Sigmoid colon (tissue), 7 donors: ENCODE results near the gene GLS. TPM values are rescaled to one million over a fixed set of nuclear protein-coding genes. Genes with fewer than 3 reads are reported as not detected.

ENCODE experiments used
- DNase-seq: peaks from one replicate; pipeline ENCODE4 v3.0.0-alpha.2; 2019
- H3K27ac ChIP-seq, 4 donors: fragments of 200-600 bp; sonication (generic); one replicate each; pipeline ENCODE4 v1.5.1; 2016 to 2019; ENCODE audit warnings: mild to moderate bottlenecking in 1 of 4
- H3K27me3 ChIP-seq, 3 donors: fragments of 200-600 bp; sonication (generic); one replicate each; pipeline ENCODE4 v1.5.1; 2019; ENCODE audit warnings: mild to moderate bottlenecking in 1 of 3
- H3K36me3 ChIP-seq, 4 donors: fragments of 200-600 bp; sonication (generic); one replicate each; pipeline ENCODE4 v1.5.1; 2016 to 2019
- H3K4me1 ChIP-seq, 4 donors: fragments of 200-600 bp; sonication (generic); one replicate each; pipeline ENCODE4 v1.5.1; 2017 to 2019
- H3K4me3 ChIP-seq, 4 donors: fragments of 200-600 bp; sonication (generic); one replicate each; pipeline ENCODE4 v1.5.1; 2017 to 2019; ENCODE audit warnings: mild to moderate bottlenecking in 2 of 4, moderate library complexity in 1 of 4
- H3K9me3 ChIP-seq, 4 donors: fragments of 200-600 bp in 3 of 4; sonication (generic) in 3 of 4; one replicate each; pipeline versions ENCODE4 v1.5.1 to v1.6.1; 2013 to 2019
- CTCF ChIP-seq, 4 experiments: fragments of 450-650 bp in 3 of 4; fragments of 200-600 bp in 1 of 4; IDR thresholded peaks; one replicate each; pipeline ENCODE4 v1.5.1; 2016 to 2019; ENCODE audit warnings: antibody characterized with exemption in 4 of 4, mild to moderate bottlenecking in 3 of 4, moderate library complexity in 2 of 4
- EP300 ChIP-seq, 4 donors: sonication (generic); formaldehyde crosslinking; IDR thresholded peaks; one replicate each; pipeline ENCODE4 v1.6.1; 2017; ENCODE audit warnings: antibody characterized with exemption in 4 of 4
- POLR2A ChIP-seq, 2 donors: fragments of 450-650 bp; IDR thresholded peaks; one replicate each; pipeline ENCODE4 v1.6.1; 2016; ENCODE audit warnings: antibody characterized with exemption in 2 of 2, mild to moderate bottlenecking in 2 of 2, moderate library complexity in 2 of 2
- POLR2AphosphoS5 ChIP-seq, 4 donors: sonication (generic); formaldehyde crosslinking; IDR thresholded peaks; one replicate each; pipeline ENCODE4 v1.6.1; 2017; ENCODE audit warnings: antibody characterized with exemption in 4 of 4
- WGBS, 2 donors: extraction: QIAGEN DNeasy Blood & Tissue Kit; methylation state at CpG; one replicate each; pipeline ENCODE4 v1.1.7; 2013; 5-methylcytosine and 5-hydroxymethylcytosine counted together
- intact Hi-C: fragments of 100-400 bp; cut with DNase I; formaldehyde crosslinking; loops from one replicate; pipeline ENCODE4 v1.15.1; 2023
- polyA plus RNA-seq, 3 donors: library from polyadenylated mRNA; stranded (reverse); fragments of 200-250 nt; gene quantifications; one replicate each; pipeline ENCODE4 v1.2.3, GENCODE V29; 2013
- total RNA-seq, 4 donors: library from RNA; depleted of rRNA; stranded (reverse); fragments of >200 nt; gene quantifications; one replicate each; pipeline ENCODE4 v1.1.0, GENCODE V29; 2016
- donor health status: healthy with polysubstance abuse.
- donor health status: Bipolar disorder and iron deficiency.
- donor health status: healthy.

GLS gene
- total and polyA plus RNA-seq, 7 donors, result 15.0 to 139 (median 87.1) TPM

DNA sequence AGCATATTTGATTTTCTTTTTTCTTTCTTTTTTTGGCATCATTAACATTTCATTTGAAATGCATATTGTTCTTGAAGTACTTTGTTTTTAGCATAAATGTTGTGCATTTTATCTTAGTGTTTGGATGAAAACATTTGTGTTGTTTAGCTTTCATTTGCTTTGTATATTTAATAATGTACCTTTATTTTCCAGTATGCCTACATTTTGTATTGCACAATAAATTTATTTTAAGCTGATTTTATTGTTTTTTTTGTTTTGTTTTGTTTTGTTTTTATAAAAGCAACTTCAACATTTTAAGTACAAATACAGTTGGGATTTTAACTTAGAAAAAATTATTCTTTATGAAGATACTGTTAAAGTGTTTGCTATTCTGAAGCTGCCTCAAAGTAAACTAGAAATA, 54.4 kb downstream of the GLS start:
- intact Hi-C loops, result no loop called here
- Histone ChIP-seq H3K4me1 (peaks cover 0 to 26% (median 7%) of the 10 kb centered on the region in 4 donors), H3K4me3 (no peak overlapping the region), H3K9me3 (no peaks in the 10 kb centered on the region), H3K27ac (no peak overlapping the region), H3K36me3 (peaks cover 0 to 40% (median 0%) of the 10 kb centered on the region in 4 donors), H3K27me3 (no peaks in the 10 kb centered on the region)
- DNase-seq, result no peak
- TF ChIP-seq CTCF (IDR thresholded peaks at IDR 0.05) (no peak), POLR2A (IDR thresholded peaks at IDR 0.05) (no peak), POLR2AphosphoS5 (IDR thresholded peaks at IDR 0.05) (no peak), EP300 (IDR thresholded peaks at IDR 0.05) (no peak)

DNA sequence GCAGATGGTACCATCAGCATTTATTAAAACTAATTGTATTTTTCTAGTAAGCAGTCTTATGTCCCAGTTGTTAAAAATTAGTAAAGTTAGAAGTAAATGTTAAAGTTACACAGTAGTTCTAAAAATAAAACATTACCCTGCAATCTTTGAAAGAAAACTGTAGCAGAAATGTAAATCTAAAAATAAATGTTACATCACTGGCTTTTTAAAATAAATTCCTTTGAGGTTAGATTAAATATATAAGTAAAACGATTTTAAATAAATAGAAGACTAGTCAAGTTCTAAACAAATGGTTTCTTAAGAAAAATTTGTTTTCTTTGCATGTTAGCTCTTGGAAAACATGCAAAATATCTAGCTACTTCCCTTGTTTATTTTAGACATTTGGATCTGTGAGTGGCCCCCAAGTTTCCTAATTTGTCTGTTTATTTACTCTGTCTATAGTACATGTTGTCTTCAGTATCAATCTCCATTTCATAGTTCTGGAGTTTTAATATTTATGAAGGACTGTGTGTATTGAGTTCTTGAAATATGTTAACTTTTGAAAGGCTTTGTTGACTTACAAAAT, 58.2 kb downstream of the GLS start:
- no peak overlapping the region for H3K4me3 ChIP-seq
- TF ChIP-seq EP300 (IDR thresholded peaks at IDR 0.05), result no peak
- TF ChIP-seq POLR2AphosphoS5 (IDR thresholded peaks at IDR 0.05), result no peak
- no peak for TF ChIP-seq CTCF (IDR thresholded peaks at IDR 0.05)
- TF ChIP-seq POLR2A (IDR thresholded peaks at IDR 0.05), result no peak
- H3K9me3 ChIP-seq, result no peaks in the 10 kb centered on the region
- H3K27me3 ChIP-seq, result no peaks in the 10 kb centered on the region
- H3K27ac ChIP-seq, result no peak overlapping the region
- WGBS, 2 donors, result 36 to 60% methylated on average over 1 of the region's 1 CpG
- intact Hi-C loops, result no loop called here
- no peak for DNase-seq
- peaks cover 0 to 7% (median 0%) of the 10 kb centered on the region in 4 donors for H3K36me3 ChIP-seq
- H3K4me1 ChIP-seq, result peaks cover 0 to 30% (median 16%) of the 10 kb centered on the region in 4 donors

GRCh38 chr2:190940454-190940853, 59.8 kb downstream of the GLS start:
- H3K27me3 ChIP-seq, result no peaks in the 10 kb centered on the region
- WGBS, 2 donors, result 22 to 80% methylated on average over 1 of the region's 1 CpG
- H3K4me3 ChIP-seq, result no peak overlapping the region
- H3K4me1 ChIP-seq, result peaks cover 0 to 30% (median 16%) of the 10 kb centered on the region in 4 donors
- no peaks in the 10 kb centered on the region for H3K9me3 ChIP-seq
- intact Hi-C loops, result no loop called here
- H3K36me3 ChIP-seq, result no peaks in the 10 kb centered on the region
- no peak for DNase-seq
- TF ChIP-seq POLR2A (IDR thresholded peaks at IDR 0.05), result no peak
- peak in 1 of 4 donors; percentile 14 for TF ChIP-seq POLR2AphosphoS5 (IDR thresholded peaks at IDR 0.05)
- H3K27ac ChIP-seq, result peak overlapping the region in 1 of 4 donors; percentile 15

DNA sequence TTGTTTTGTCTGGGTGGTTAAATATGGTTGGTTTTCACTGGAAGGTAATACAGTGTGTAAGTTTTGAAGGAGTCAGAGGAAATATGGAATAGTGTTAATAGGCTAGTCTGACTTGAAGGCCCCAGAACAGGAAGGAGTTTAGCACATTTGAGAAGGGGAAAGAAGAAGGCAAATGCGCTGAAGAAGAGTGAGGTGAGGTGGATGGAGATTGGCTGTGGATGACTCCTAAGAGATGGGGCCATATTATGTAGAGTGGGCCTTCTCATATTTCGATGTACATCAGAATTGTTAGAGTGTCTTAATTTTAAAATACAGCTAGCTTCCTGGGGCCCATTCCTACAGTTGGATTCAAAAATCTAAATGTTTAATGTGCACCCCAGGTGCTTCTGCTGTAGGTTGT, 61.0 kb downstream of the GLS start:
- 99% methylated on average over 2 of the region's 2 CpGs for WGBS, 2 donors
- Histone ChIP-seq H3K9me3 (no peaks in the 10 kb centered on the region), H3K4me1 (peaks cover 0 to 30% (median 16%) of the 10 kb centered on the region in 4 donors), H3K27me3 (no peaks in the 10 kb centered on the region), H3K36me3 (no peaks in the 10 kb centered on the region), H3K4me3 (no peak overlapping the region), H3K27ac (no peak overlapping the region)
- intact Hi-C loops, result no loop called here
- no peak for DNase-seq
- TF ChIP-seq POLR2AphosphoS5 (IDR thresholded peaks at IDR 0.05), result no peak
- no peak for TF ChIP-seq CTCF (IDR thresholded peaks at IDR 0.05)
- no peak for TF ChIP-seq POLR2A (IDR thresholded peaks at IDR 0.05)
- TF ChIP-seq EP300 (IDR thresholded peaks at IDR 0.05), result no peak

DNA sequence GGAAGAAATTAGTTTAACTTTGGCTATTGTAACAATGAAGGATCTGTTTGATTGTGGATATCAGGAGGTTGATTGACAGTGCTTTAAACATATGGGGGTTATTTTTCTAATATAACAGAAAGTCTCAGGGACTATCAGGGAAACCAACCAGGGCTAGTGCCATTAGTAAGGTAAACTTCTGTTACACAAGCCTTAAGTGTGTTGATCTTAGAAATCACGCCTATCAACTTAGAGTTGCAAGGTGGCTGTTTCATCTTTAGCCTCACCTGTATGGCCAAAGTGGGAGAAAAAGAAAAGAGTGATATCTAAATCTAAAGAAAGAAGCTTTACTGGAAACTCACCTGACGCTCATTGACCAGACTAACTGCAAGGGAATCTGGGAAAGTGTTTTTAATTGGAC, 62.1 kb downstream of the GLS start:
- Histone ChIP-seq H3K36me3 (no peaks in the 10 kb centered on the region), H3K27me3 (no peaks in the 10 kb centered on the region), H3K9me3 (no peaks in the 10 kb centered on the region), H3K27ac (no peak overlapping the region), H3K4me3 (no peak overlapping the region), H3K4me1 (peaks cover 0 to 40% (median 22%) of the 10 kb centered on the region in 4 donors)
- TF ChIP-seq POLR2A (IDR thresholded peaks at IDR 0.05), result no peak
- TF ChIP-seq CTCF (IDR thresholded peaks at IDR 0.05), result no peak
- TF ChIP-seq EP300 (IDR thresholded peaks at IDR 0.05), result no peak
- no peak for TF ChIP-seq POLR2AphosphoS5 (IDR thresholded peaks at IDR 0.05)
- intact Hi-C loops, result no loop called here
- WGBS, 2 donors, result 93 to 98% methylated on average over 2 of the region's 2 CpGs
- no peak for DNase-seq
